PC-9 (cell line): ENCODE results near the gene NR1H2. TPM values are rescaled to one million over a fixed set of nuclear protein-coding genes. Genes with fewer than 3 reads are reported as not detected.

ENCODE experiments used
- BruUV-seq: library from RNA; stranded (reverse); fragments of 400-500 nt; replicated peaks from 2 replicates; lab custom pipeline; 2021; lab: Mats Ljungman, UMichigan
- CTCF ChIA-PET: fragments of 300-600 bp; sonication (Branson Sonifier 250); formaldehyde crosslinking; loops from one replicate; lab custom pipeline; 2022; ENCODE audit warnings: antibody characterized with exemption; lab: Charles Lee
- POLR2A ChIA-PET: fragments of 300-600 bp; sonication (Branson Sonifier 250); formaldehyde crosslinking; loops from one replicate; lab custom pipeline; 2022; ENCODE audit warnings: antibody characterized with exemption; ENCODE audit not compliant: unreplicated experiment; lab: Charles Lee
- DNase-seq, 2 experiments: peaks; one replicate each; pipeline versions ENCODE4 v3.0.0 to v3.0.0-alpha.2; 2015 to 2022; ENCODE audit warnings: mixed read lengths in 1 of 2
- H2AFZ ChIP-seq: fragments of 200-600 bp; sonication (generic); 2 replicates; pipeline ENCODE4 v1.8.1; 2017; ENCODE audit warnings: antibody characterized with exemption
- H3F3A ChIP-seq: fragments of 200-600 bp; sonication (generic); 2 replicates; pipeline ENCODE4 v1.8.1; 2017; ENCODE audit warnings: antibody characterized with exemption, mild to moderate bottlenecking, low read depth; ENCODE audit not compliant: insufficient read depth
- H3K27ac ChIP-seq: fragments of 200-600 bp; sonication (generic); 2 replicates; pipeline ENCODE4 v1.6.1; 2016; ENCODE audit warnings: mixed run types
- H3K27me3 ChIP-seq: fragments of 200-600 bp; sonication (generic); 2 replicates; pipeline ENCODE4 v1.6.1; 2016; ENCODE audit warnings: low read depth, mixed run types; ENCODE audit not compliant: insufficient read depth
- H3K36me3 ChIP-seq: fragments of 200-600 bp; sonication (generic); 2 replicates; pipeline ENCODE4 v1.6.1; 2016; ENCODE audit warnings: low read depth, mixed run types
- H3K4me1 ChIP-seq: fragments of 200-600 bp; sonication (generic); replicated peaks from 2 replicates; pipeline ENCODE4 v1.6.1; 2016; ENCODE audit warnings: mixed run types; ENCODE audit not compliant: insufficient read depth
- H3K4me2 ChIP-seq: fragments of 200-600 bp; sonication (generic); 2 replicates; pipeline ENCODE4 v1.6.1; 2017; ENCODE audit warnings: mixed run types
- H3K4me3 ChIP-seq: fragments of 200-600 bp; sonication (generic); 2 replicates; pipeline ENCODE4 v1.6.1; 2016; ENCODE audit warnings: mixed run types
- H3K79me2 ChIP-seq: fragments of 200-600 bp; sonication (generic); 2 replicates; pipeline ENCODE4 v1.6.1; 2017; ENCODE audit warnings: low read depth, mixed run types
- H3K9me2 ChIP-seq: fragments of 200-600 bp; sonication (generic); 2 replicates; pipeline ENCODE4 v1.8.1; 2017; ENCODE audit warnings: mild to moderate bottlenecking; ENCODE audit not compliant: insufficient read depth
- H3K9me3 ChIP-seq: fragments of 200-600 bp; sonication (generic); 2 replicates; pipeline ENCODE4 v1.8.1; 2016; ENCODE audit warnings: low read depth; ENCODE audit not compliant: insufficient read depth
- H4K20me1 ChIP-seq: fragments of 200-600 bp; sonication (generic); 2 replicates; pipeline ENCODE4 v1.8.1; 2017; ENCODE audit not compliant: insufficient read depth
- CTCF ChIP-seq: fragments of 200-600 bp; sonication (generic); conservative IDR thresholded peaks from 2 replicates; pipeline ENCODE4 v1.6.1; 2017; ENCODE audit warnings: mixed run types, antibody characterized with exemption, mild to moderate bottlenecking, moderate library complexity
- EZH2 ChIP-seq: fragments of 200-600 bp; sonication (generic); IDR thresholded peaks from 2 replicates; pipeline ENCODE4 v1.8.0; 2017; ENCODE audit warnings: antibody characterized with exemption, low read depth
- intact Hi-C: fragments of 100-400 bp; cut with micrococcal nuclease; formaldehyde crosslinking; loops from one replicate; pipeline ENCODE4 v1.10.0; 2022; ENCODE audit not compliant: unreplicated experiment
- total RNA-seq: library from RNA; stranded (reverse); gene quantifications from 2 replicates; pipeline ENCODE4 v1.2.3, GENCODE V29; 2021

Gene NR1H2
- total RNA-seq, 1 experiment from 2014 or later = 77.5 TPM

DNA sequence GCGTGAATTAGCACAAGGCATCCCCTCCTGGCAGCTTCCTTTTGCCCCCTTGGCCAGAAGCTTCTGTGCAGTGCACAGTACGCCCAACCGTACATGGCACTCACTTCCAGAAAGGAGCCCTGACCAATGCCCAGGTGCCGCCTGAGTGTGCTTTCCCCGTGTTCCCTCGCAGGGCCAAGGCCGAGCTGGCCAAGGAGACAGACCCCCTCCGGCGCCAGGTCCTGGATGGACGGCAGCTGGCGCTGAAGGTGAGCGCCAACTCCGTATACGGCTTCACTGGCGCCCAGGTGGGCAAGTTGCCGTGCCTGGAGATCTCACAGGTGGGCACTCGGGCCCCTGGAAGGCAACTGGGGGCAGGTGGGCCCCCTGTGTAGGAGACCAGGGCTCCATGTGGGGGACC is 33.1 kb downstream of the NR1H2 start:
- POLR2A ChIA-PET = no interaction called here
- H3K4me3 ChIP-seq = no peak overlapping the region
- TF ChIP-seq EZH2 (no peak), CTCF (no peak)
- H3K27ac ChIP-seq = no peak overlapping the region
- no peak overlapping the region for H3K4me2 ChIP-seq
- H2AFZ ChIP-seq = no peak overlapping the region
- CTCF ChIA-PET = no interaction called here
- no peaks in the 10 kb centered on the region for H3K79me2 ChIP-seq
- no peaks in the 10 kb centered on the region for H3K4me1 ChIP-seq
- intact Hi-C loops = no loop called here
- H3K9me3 ChIP-seq = no peaks in the 10 kb centered on the region
- H4K20me1 ChIP-seq = no peaks in the 10 kb centered on the region
- 0 out of 2 replicates have a peak, but pooled peaks cover 15% of the 10 kb centered on the region for H3K36me3 ChIP-seq
- BruUV-seq = no TSS peak
- DNase-seq = no peak
- peaks cover 21% of the 10 kb centered on the region; the same call in 1 of the 2 replicates for H3F3A ChIP-seq
- H3K9me2 ChIP-seq = no peaks in the 10 kb centered on the region
- H3K27me3 ChIP-seq = no peaks in the 10 kb centered on the region

GRCh38 chr19:50410109-50410508 is 33.9 kb downstream of the NR1H2 start:
- Histone ChIP-seq H3K9me2 (no peaks in the 10 kb centered on the region), H3K4me2 (no peak overlapping the region), H3K27me3 (no peaks in the 10 kb centered on the region), H4K20me1 (no peaks in the 10 kb centered on the region), H3K4me3 (no peak overlapping the region), H3K4me1 (no peaks in the 10 kb centered on the region), H2AFZ (no peak overlapping the region), H3K36me3 (0 out of 2 replicates have a peak, but pooled peaks cover 15% of the 10 kb centered on the region), H3K27ac (no peak overlapping the region), H3K9me3 (no peaks in the 10 kb centered on the region), H3K79me2 (no peaks in the 10 kb centered on the region), H3F3A (peaks cover 21% of the 10 kb centered on the region; the same call in 1 of the 2 replicates)
- DNase-seq = no peak
- ChIA-PET CTCF (no interaction called here), POLR2A (no interaction called here)
- TF ChIP-seq EZH2 (no peak), CTCF (no peak)
- intact Hi-C loops = no loop called here
- BruUV-seq = no TSS peak

- POLR2A ChIA-PET = no interaction called here
- Histone ChIP-seq H3K9me3 (no peaks in the 10 kb centered on the region), H2AFZ (no peak overlapping the region), H3K9me2 (no peaks in the 10 kb centered on the region), H3K27ac (no peak overlapping the region), H3K36me3 (no peaks in the 10 kb centered on the region), H3K79me2 (no peaks in the 10 kb centered on the region), H3K4me2 (no peak overlapping the region), H3K4me3 (no peak overlapping the region), H3K4me1 (no peaks in the 10 kb centered on the region), H3F3A (peaks cover 21% of the 10 kb centered on the region; the same call in 1 of the 2 replicates), H3K27me3 (no peaks in the 10 kb centered on the region), H4K20me1 (no peaks in the 10 kb centered on the region)
- DNase-seq = no peak
- CTCF ChIA-PET = no interaction called here
- intact Hi-C loops = no loop called here
- no TSS peak for BruUV-seq
- TF ChIP-seq CTCF = no peak
Measured at GRCh38 chr19:50412419-50412818, 36.2 kb downstream of the NR1H2 start.
